Measurements from ENCODE around the gene MVB12B. TPM values are rescaled to one million over a fixed set of nuclear protein-coding genes. Genes with fewer than 3 reads are reported as not detected.

The MVB12B gene
- total RNA-seq, 4 donors from 2014 or later, result 27.2 to 36.9 (median 33.2) TPM

- no peak for DNase-seq (ENCODE audit: low spot score in 2 of 2)
- no peaks in the 10 kb centered on the region for H3K4me1 ChIP-seq
- H3K9me3 ChIP-seq, result peaks cover 0 to 4% (median 0%) of the 10 kb centered on the region in 4 donors
- no peaks in the 10 kb centered on the region for H3K27me3 ChIP-seq
- no peaks in the 10 kb centered on the region for H3K36me3 ChIP-seq
- no peak overlapping the region for H3K4me3 ChIP-seq
- H3K27ac ChIP-seq, result no peak overlapping the region
- no peak for TF ChIP-seq EP300 (IDR thresholded peaks at IDR 0.05)
- no peak for TF ChIP-seq POLR2A (IDR thresholded peaks at IDR 0.05)
- no peak for TF ChIP-seq CTCF (IDR thresholded peaks at IDR 0.05)
- 88 to 94% methylated on average over 6 of the region's 6 CpGs for WGBS, 2 donors
These were observed 7.8 kb upstream of the MVB12B start for GRCh38 chr9:126318858-126319257.

GRCh38 chr9:126319671-126320070, 7.0 kb upstream of the MVB12B start:
- Histone ChIP-seq H3K9me3 (peaks cover 0 to 12% (median 0%) of the 10 kb centered on the region in 4 donors), H3K36me3 (no peaks in the 10 kb centered on the region), H3K4me1 (no peaks in the 10 kb centered on the region), H3K27ac (no peak overlapping the region), H3K4me3 (no peak overlapping the region), H3K27me3 (no peaks in the 10 kb centered on the region)
- no peak for DNase-seq (ENCODE audit: low spot score in 2 of 2)
- TF ChIP-seq EP300 (IDR thresholded peaks at IDR 0.05), result no peak
- no peak for TF ChIP-seq CTCF (IDR thresholded peaks at IDR 0.05)
- TF ChIP-seq POLR2A (IDR thresholded peaks at IDR 0.05), result no peak
- WGBS, 2 donors, result 56 to 62% methylated on average over 5 of the region's 5 CpGs

GRCh38 chr9:126320158-126320922, 6.3 kb upstream of the MVB12B start:
- Histone ChIP-seq H3K27ac (no peak overlapping the region), H3K4me3 (no peak overlapping the region), H3K4me1 (no peaks in the 10 kb centered on the region), H3K27me3 (no peaks in the 10 kb centered on the region), H3K9me3 (peaks cover 0 to 15% (median 0%) of the 10 kb centered on the region in 4 donors), H3K36me3 (no peaks in the 10 kb centered on the region)
- WGBS, 2 donors, result 65 to 68% methylated on average over 4 of the region's 4 CpGs
- TF ChIP-seq CTCF (IDR thresholded peaks at IDR 0.05) (no peak), POLR2A (IDR thresholded peaks at IDR 0.05) (no peak), EP300 (IDR thresholded peaks at IDR 0.05) (no peak)
- no peak for DNase-seq (ENCODE audit: low spot score in 2 of 2)

GRCh38 chr9:126321742-126322141, 4.9 kb upstream of the MVB12B start:
- Histone ChIP-seq H3K4me3 (no peak overlapping the region), H3K27ac (no peak overlapping the region), H3K9me3 (peaks cover 0 to 15% (median 0%) of the 10 kb centered on the region in 4 donors), H3K36me3 (no peaks in the 10 kb centered on the region), H3K4me1 (peaks cover 0 to 8% (median 3%) of the 10 kb centered on the region in 4 donors), H3K27me3 (no peaks in the 10 kb centered on the region)
- DNase-seq (ENCODE audit: low spot score in 2 of 2), result no peak
- 92 to 95% methylated on average over 1 of the region's 1 CpG for WGBS, 2 donors
- TF ChIP-seq EP300 (IDR thresholded peaks at IDR 0.05), result no peak

- no peak for TF ChIP-seq EP300 (IDR thresholded peaks at IDR 0.05)
- TF ChIP-seq POLR2A (IDR thresholded peaks at IDR 0.05), result no peak
- TF ChIP-seq CTCF (IDR thresholded peaks at IDR 0.05), result no peak
- Histone ChIP-seq H3K4me3 (peak overlapping the region; percentile 51 to 82 (median 54)), H3K36me3 (no peaks in the 10 kb centered on the region), H3K4me1 (peaks cover 0 to 46% (median 13%) of the 10 kb centered on the region in 4 donors), H3K27ac (peak overlapping the region; percentile 84 to 94 (median 90)), H3K27me3 (no peaks in the 10 kb centered on the region), H3K9me3 (peaks cover 0 to 15% (median 0%) of the 10 kb centered on the region in 4 donors)
- WGBS, 2 donors, result 67 to 77% methylated on average over 6 of the region's 6 CpGs
- no peak for DNase-seq (ENCODE audit: low spot score in 2 of 2)
These were observed 808 bp upstream of the MVB12B start for GRCh38 chr9:126325821-126326220.

All from tibial nerve (tissue), 4 donors.